Rectal smooth muscle tissue (tissue), 1 donor: Measurements from ENCODE around the gene CD3G.
"Not testable (repeated sequence)": the region's sequence is repeated elsewhere in the genome, so short reads cannot be mapped to it uniquely, and the experiment has no call there.

Experiments
- H3K27ac ChIP-seq: one replicate; pipeline ENCODE4 v1.7.0; 2013; ENCODE audit warnings: low read depth, low read length, inconsistent platforms
- H3K27me3 ChIP-seq: one replicate; pipeline ENCODE4 v1.7.0; 2013; ENCODE audit warnings: low read length; ENCODE audit not compliant: control insufficient read depth, insufficient read depth
- H3K36me3 ChIP-seq: one replicate; pipeline ENCODE4 v1.7.0; 2013; ENCODE audit warnings: low read length; ENCODE audit not compliant: control insufficient read depth, insufficient read depth
- H3K4me1 ChIP-seq: one replicate; pipeline ENCODE4 v1.7.0; 2013; ENCODE audit warnings: low read length; ENCODE audit not compliant: control insufficient read depth, insufficient read depth
- H3K4me3 ChIP-seq: one replicate; pipeline ENCODE4 v1.7.0; 2013; ENCODE audit warnings: low read length
- H3K9ac ChIP-seq: one replicate; pipeline ENCODE4 v1.7.0; 2013; ENCODE audit warnings: low read length

The CD3G gene

DNA sequence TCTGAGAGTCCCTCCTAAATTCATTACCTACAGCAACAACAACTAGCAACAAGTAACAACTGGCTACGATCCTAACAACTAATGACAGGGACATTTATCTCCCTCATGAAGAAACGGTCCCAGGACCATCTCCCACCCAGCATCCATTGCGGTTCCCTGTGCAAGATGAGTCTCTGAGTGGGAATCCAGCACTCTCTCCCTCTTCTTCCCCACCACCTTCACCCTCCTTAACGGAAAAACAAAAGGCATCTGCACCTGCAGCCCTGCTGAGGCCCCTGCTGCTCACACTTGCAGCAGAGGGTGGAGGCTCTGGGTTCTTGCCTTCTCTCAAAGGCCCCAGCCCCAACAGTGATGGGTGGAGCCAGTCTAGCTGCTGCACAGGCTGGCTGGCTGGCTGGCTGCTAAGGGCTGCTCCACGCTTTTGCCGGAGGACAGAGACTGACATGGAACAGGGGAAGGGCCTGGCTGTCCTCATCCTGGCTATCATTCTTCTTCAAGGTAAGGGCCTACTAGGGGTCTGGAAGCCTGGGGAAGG lies at the start of gene CD3G:
CD3G (plus strand) TSS at position 364 of the 535 bp plus-strand sequence; CDS start at position 444, 80 bp downstream.
- Histone ChIP-seq H3K36me3 (no peaks in the 10 kb centered on the region), H3K27me3 (no peaks in the 10 kb centered on the region), H3K4me3 (peak within 1 kb of the TSS; percentile 29), H3K9ac (no peak within 1 kb of the TSS), H3K4me1 (no peaks in the 10 kb centered on the region), H3K27ac (no peak within 1 kb of the TSS)

DNA sequence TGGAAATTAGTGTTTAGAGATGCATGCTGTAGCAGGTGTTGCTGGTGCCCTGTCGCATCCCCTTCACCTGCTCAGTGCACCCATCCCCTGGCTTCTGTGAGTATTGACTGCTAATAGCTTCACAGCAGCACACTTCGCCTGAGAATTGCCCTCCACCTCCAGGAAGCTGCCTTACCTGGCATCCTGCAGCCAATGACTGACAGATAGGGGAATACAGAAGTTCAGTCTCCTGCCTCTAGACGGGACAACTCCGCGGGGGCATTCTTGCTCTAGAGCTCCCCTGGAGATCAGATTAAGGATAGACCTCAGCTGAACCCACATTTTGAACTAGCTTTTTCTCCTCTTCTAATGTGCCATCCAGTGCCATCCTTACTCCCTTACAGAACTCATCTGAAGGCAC lies 48.9 kb upstream of the CD3G start:
- no peaks in the 10 kb centered on the region for H3K27me3 ChIP-seq
- no peak overlapping the region for H3K9ac ChIP-seq
- H3K27ac ChIP-seq: no peak overlapping the region
- H3K4me1 ChIP-seq: peaks cover 2% of the 10 kb centered on the region
- H3K36me3 ChIP-seq: no peaks in the 10 kb centered on the region
- no peak overlapping the region for H3K4me3 ChIP-seq

DNA sequence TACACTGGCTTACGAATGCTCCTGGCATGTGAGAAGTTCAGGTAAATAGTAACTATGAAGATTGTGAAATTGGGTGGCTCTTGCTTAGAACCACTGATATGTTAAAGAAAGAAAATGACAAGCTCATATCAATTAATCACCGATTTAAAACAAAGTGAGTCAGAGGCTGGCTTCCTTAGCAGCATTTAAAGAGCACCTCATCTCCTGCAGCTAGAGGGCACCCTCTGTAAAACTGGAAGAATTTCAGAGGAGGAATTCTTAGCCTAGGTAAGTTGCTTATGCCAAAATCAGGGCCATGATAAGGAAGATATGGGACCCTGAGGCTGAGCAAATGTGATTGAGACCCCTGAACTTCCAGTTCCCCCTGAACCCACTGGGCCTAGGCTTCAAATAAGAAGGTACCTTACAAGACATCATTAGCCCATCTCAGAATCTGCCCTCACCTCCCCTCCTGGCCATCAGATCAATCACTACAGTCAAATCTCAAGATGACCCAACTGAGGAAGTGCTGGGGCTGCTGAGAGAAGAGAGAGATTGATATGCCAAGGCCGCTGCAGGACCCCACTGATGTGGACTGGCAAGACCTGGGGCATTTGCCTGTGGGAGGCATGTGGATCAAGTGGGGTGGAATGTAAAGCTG lies 48.2 kb upstream of the CD3G start:
- no peaks in the 10 kb centered on the region for H3K36me3 ChIP-seq
- H3K4me1 ChIP-seq: peaks cover 2% of the 10 kb centered on the region
- H3K4me3 ChIP-seq: no peak overlapping the region
- no peaks in the 10 kb centered on the region for H3K27me3 ChIP-seq
- H3K27ac ChIP-seq: no peak overlapping the region
- H3K9ac ChIP-seq: no peak overlapping the region

DNA sequence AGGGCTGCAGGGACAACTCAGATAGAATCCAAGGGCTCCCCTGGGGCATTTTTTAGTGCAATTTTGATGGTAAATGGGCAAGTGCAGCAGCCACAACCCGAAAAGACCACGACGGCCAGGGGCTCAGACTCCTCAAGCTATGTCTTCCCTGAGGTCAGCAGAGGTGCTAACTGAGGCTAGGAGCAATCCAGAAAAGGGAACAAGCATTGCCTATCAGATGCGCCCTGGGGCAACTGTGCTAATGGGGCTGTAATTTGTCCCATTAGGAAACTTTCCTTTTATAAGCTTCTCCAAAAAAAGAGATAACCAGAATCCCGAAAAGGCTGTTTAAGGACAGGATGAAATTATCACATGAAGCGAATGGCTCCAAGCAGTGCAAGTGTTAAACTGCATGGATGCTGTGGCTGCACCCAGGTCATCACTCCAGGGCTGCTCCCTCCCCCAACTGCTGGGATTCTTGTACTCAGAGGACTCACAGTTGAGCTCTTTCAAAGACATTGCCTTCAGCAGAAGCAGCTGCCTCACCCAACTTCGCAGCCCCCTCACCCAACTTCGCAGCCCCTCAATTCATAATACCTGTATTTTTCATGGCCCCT lies 42.4 kb upstream of the CD3G start:
- H3K4me3 ChIP-seq: no peak overlapping the region
- peaks cover 2% of the 10 kb centered on the region for H3K4me1 ChIP-seq

DNA sequence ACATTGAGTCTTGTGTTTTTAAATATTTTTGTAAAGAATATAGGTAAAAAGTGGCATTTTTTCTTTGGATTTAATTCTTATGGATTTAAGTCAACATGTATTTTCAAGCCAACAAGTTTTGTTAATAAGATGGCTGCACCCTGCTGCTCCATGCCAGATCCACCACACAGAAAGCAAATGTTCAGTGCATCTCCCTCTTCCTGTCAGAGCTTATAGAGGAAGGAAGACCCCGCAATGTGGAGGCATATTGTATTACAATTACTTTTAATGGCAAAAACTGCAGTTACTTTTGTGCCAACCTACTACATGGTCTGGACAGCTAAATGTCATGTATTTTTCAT lies 39.9 kb upstream of the CD3G start:
- H3K36me3 ChIP-seq: no peaks in the 10 kb centered on the region
- no peak overlapping the region for H3K9ac ChIP-seq
- H3K4me3 ChIP-seq: no peak overlapping the region
- H3K27ac ChIP-seq: no peak overlapping the region
- H3K4me1 ChIP-seq: no peaks in the 10 kb centered on the region
- H3K27me3 ChIP-seq: no peaks in the 10 kb centered on the region

More for the DNA sequence above, 42.4 kb upstream of the CD3G start:
- no peak overlapping the region for H3K27ac ChIP-seq
- no peaks in the 10 kb centered on the region for H3K27me3 ChIP-seq
- H3K36me3 ChIP-seq: no peaks in the 10 kb centered on the region
- no peak overlapping the region for H3K9ac ChIP-seq

DNA sequence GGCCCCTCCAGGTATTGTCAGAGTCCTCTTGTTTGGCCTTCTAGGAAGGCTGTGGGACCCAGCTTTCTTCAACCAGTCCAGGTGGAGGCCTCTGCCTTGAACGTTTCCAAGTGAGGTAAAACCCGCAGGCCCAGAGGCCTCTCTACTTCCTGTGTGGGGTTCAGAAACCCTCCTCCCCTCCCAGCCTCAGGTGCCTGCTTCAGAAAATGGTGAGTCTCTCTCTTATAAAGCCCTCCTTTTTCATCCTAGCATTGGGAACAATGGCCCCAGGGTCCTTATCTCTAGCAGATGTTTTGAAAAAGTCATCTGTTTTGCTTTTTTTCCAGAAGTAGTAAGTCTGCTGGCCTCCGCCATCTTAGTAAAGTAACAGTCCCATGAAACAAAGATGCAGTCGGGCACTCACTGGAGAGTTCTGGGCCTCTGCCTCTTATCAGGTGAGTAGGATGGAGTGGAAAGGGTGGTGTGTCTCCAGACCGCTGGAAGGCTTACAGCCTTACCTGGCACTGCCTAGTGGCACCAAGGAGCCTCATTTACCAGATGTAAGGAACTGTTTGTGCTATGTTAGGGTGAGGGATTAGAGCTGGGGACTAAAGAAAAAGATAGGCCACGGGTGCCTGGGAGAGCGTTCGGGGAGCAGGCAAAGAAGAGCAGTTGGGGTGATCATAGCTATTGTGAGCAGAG lies 39.4 kb upstream of the CD3G start, which contains the start of gene CD3E:
CD3E (plus strand) TSS at position 163 of the 681 bp plus-strand sequence; CDS start at position 386, 223 bp downstream.
- no peaks in the 10 kb centered on the region for H3K36me3 ChIP-seq
- no peak within 1 kb of the TSS for H3K27ac ChIP-seq

DNA sequence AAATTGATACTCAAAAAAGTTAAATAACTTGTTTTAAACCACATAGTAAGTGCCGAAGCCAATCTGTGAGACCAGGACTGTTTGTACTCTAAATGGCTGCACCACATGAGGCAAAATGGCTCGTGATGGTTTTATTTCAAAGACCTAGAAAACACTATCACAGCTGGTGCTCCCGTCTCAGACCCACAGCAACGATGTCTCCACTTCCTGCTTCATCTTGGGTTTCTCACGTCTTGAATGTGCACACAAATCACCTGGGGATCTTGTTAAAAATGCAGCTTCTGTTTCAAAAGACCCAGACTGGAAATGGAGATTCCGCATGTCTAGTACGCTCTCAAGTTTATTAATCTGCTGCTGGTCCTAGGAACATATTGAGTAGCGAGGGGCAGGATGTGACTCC lies 38.4 kb upstream of the CD3G start:
- no peak overlapping the region for H3K27ac ChIP-seq
- H3K4me1 ChIP-seq: no peaks in the 10 kb centered on the region
- H3K9ac ChIP-seq: no peak overlapping the region
- no peak overlapping the region for H3K4me3 ChIP-seq
- no peaks in the 10 kb centered on the region for H3K27me3 ChIP-seq
- no peaks in the 10 kb centered on the region for H3K36me3 ChIP-seq

More for the DNA sequence above, 39.4 kb upstream of the CD3G start, which contains the start of gene CD3E:
- Histone ChIP-seq H3K9ac (no peak within 1 kb of the TSS), H3K4me1 (no peaks in the 10 kb centered on the region), H3K4me3 (peak within 1 kb of the TSS; percentile 3), H3K27me3 (no peaks in the 10 kb centered on the region)

DNA sequence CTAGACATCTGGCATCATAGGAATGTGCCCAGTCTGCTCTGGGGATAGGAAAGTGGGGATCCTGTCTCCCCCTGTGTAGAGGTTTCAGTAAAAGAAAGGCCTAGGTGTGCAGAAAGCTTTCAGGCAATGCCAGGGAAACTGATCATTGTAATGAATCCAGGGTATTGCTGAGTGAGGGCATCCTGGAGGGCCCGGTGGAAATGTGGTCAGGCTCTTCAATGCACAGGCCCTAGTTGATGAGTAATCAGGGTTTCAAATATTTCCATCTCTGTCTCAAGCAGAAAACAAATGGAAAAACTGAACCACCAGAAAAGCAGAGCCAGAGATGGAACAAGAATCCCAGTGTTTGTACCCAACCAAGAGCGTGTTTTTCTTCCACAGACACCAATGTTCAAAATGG lies 37.6 kb upstream of the CD3G start:
- H3K27ac ChIP-seq: no peak overlapping the region
- H3K4me3 ChIP-seq: no peak overlapping the region
- no peaks in the 10 kb centered on the region for H3K27me3 ChIP-seq
- no peaks in the 10 kb centered on the region for H3K4me1 ChIP-seq
- no peaks in the 10 kb centered on the region for H3K36me3 ChIP-seq
- no peak overlapping the region for H3K9ac ChIP-seq

DNA sequence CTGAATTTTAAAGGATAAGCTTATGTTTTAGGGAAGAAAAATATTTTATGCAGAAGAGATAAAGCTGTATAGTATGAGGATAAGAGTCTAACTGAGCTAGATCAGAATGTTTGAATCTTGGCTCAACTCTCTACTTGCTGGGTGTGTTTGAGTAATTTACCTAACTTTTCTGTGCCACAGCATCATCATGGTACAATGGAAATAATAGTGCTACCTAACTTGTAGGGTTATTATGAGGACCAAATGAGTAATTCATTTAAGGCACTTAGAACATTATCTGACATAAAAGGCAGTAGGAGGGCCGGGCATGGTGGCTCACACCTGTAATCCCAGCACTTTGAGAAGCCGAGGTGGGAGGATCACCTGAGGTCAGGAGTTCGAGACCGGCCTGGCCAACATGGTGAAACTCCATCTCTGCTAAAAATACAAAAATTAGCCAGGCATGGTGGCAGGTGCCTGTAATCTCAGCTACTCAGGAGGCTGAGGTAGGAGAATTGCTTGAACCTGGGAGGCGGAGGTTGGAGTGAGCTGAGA lies 35.1 kb upstream of the CD3G start:
- not testable (repeated sequence) for H3K27ac ChIP-seq, H3K27me3 ChIP-seq, H3K4me1 ChIP-seq, H3K9ac ChIP-seq, H3K4me3 ChIP-seq, H3K36me3 ChIP-seq

DNA sequence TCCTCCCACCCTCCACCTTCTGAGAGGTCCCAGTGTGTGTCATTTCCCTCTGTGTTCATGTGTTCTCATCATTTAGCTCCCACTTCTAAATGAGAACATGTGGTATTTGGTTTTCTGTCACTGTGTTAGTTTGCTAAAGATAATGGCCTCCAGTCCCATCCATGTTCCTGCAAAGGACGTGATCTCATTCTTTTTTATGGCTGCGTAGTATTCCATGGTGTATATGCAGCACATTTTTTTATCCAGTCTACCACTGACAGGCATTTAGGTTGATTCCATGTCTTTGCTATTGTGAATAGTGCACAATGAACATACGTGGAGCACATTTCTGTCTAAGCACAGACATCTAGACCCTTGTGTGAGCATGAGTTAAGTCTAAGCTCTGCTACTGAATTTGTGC lies 33.9 kb upstream of the CD3G start:
- Histone ChIP-seq H3K36me3 (no peaks in the 10 kb centered on the region), H3K9ac (no peak overlapping the region), H3K27ac (no peak overlapping the region), H3K4me3 (no peak overlapping the region), H3K27me3 (peaks cover 5% of the 10 kb centered on the region), H3K4me1 (no peaks in the 10 kb centered on the region)

DNA sequence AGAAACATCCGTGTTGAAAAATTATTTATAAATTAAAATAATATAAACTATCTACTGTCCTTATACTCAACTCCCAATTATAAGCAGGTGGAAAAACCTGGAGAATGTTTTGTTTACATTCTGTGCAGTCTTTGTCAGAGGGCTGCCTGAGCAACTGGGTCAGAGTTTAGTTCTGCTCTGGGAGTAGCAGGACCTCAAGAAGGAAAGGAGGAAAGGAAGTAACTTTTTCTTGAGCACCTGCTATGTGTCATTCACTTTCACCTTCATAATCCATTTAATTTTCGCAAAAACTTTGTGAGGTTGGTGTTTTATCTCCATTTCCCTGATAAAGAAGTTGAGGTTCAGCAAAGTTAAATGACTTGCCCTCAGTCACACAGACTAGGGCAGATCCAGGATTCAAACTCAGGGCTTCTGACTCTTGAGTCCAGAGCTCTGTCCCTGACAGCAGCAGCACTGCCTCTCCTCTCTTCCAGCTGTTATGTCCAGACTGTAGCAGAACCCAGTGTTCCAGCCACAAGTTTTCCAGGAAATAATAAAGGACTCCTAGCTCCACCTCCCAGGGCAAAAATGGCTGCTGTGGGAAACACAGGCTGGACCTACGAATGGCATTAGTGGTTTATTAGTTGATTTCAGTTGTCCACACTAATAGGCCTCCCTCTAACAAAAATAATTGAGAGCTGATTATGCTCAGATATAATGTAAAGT lies 33.2 kb upstream of the CD3G start:
- H3K27me3 ChIP-seq: peaks cover 5% of the 10 kb centered on the region

DNA sequence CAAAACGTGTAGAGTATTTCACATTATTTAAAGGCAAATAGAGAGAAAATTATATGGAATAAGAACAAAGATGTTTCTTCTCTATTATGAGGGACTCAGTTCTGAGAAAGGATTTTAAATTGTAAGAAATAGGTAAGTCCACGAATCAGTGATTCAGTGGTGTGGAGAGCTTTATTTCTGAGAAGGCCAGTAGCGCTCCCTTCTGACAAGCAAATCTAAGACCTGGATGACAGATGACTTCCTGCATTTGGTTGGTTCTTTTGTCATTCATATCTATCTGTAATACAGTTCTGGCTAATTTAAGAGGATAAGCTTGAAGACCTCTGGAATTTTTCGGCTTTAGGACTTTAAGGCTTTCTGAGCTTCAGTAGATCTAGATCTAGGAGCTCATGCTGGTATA lies 32.6 kb upstream of the CD3G start:
- Histone ChIP-seq H3K9ac (no peak overlapping the region), H3K4me3 (no peak overlapping the region), H3K4me1 (no peaks in the 10 kb centered on the region), H3K27ac (no peak overlapping the region), H3K27me3 (peaks cover 5% of the 10 kb centered on the region), H3K36me3 (no peaks in the 10 kb centered on the region)

More for the DNA sequence above, 33.2 kb upstream of the CD3G start:
- H3K4me3 ChIP-seq: no peak overlapping the region
- H3K36me3 ChIP-seq: no peaks in the 10 kb centered on the region
- H3K4me1 ChIP-seq: no peaks in the 10 kb centered on the region
- no peak overlapping the region for H3K27ac ChIP-seq
- no peak overlapping the region for H3K9ac ChIP-seq
